PC-9 (cell line): ENCODE results near the gene MARVELD2. TPM values are rescaled to one million over a fixed set of nuclear protein-coding genes. Genes with fewer than 3 reads are reported as not detected.
A peak's percentile ranks its signal among the peaks of the same experiment; 100 is the strongest.

Experiments used
- Bru-seq: library from RNA; stranded (reverse); fragments of 400-500 nt; gene quantifications from one replicate; lab custom pipeline; 2021; lab: Mats Ljungman, UMichigan
- BruChase-seq, 2 experiments: library from RNA; stranded (reverse); fragments of 400-500 nt; gene quantifications; one replicate each; lab custom pipeline; 2021; lab: Mats Ljungman, UMichigan
- BruUV-seq: library from RNA; stranded (reverse); fragments of 400-500 nt; replicated peaks from 2 replicates; lab custom pipeline; 2021; lab: Mats Ljungman, UMichigan
- CTCF ChIA-PET: fragments of 300-600 bp; sonication (Branson Sonifier 250); formaldehyde crosslinking; loops from one replicate; lab custom pipeline; 2022; ENCODE audit warnings: antibody characterized with exemption; lab: Charles Lee
- POLR2A ChIA-PET: fragments of 300-600 bp; sonication (Branson Sonifier 250); formaldehyde crosslinking; loops from one replicate; lab custom pipeline; 2022; ENCODE audit warnings: antibody characterized with exemption; ENCODE audit not compliant: unreplicated experiment; lab: Charles Lee
- DNase-seq, 2 experiments: peaks; one replicate each; pipeline versions ENCODE4 v3.0.0 to v3.0.0-alpha.2; 2015 to 2022; ENCODE audit warnings: mixed read lengths in 1 of 2
- H2AFZ ChIP-seq: fragments of 200-600 bp; sonication (generic); 2 replicates; pipeline ENCODE4 v1.8.1; 2017; ENCODE audit warnings: antibody characterized with exemption
- H3F3A ChIP-seq: fragments of 200-600 bp; sonication (generic); 2 replicates; pipeline ENCODE4 v1.8.1; 2017; ENCODE audit warnings: antibody characterized with exemption, mild to moderate bottlenecking, low read depth; ENCODE audit not compliant: insufficient read depth
- H3K27ac ChIP-seq: fragments of 200-600 bp; sonication (generic); 2 replicates; pipeline ENCODE4 v1.6.1; 2016; ENCODE audit warnings: mixed run types
- H3K27me3 ChIP-seq: fragments of 200-600 bp; sonication (generic); 2 replicates; pipeline ENCODE4 v1.6.1; 2016; ENCODE audit warnings: low read depth, mixed run types; ENCODE audit not compliant: insufficient read depth
- H3K36me3 ChIP-seq: fragments of 200-600 bp; sonication (generic); 2 replicates; pipeline ENCODE4 v1.6.1; 2016; ENCODE audit warnings: low read depth, mixed run types
- H3K4me1 ChIP-seq: fragments of 200-600 bp; sonication (generic); replicated peaks from 2 replicates; pipeline ENCODE4 v1.6.1; 2016; ENCODE audit warnings: mixed run types; ENCODE audit not compliant: insufficient read depth
- H3K4me2 ChIP-seq: fragments of 200-600 bp; sonication (generic); 2 replicates; pipeline ENCODE4 v1.6.1; 2017; ENCODE audit warnings: mixed run types
- H3K4me3 ChIP-seq: fragments of 200-600 bp; sonication (generic); 2 replicates; pipeline ENCODE4 v1.6.1; 2016; ENCODE audit warnings: mixed run types
- H3K79me2 ChIP-seq: fragments of 200-600 bp; sonication (generic); 2 replicates; pipeline ENCODE4 v1.6.1; 2017; ENCODE audit warnings: low read depth, mixed run types
- H3K9me2 ChIP-seq: fragments of 200-600 bp; sonication (generic); 2 replicates; pipeline ENCODE4 v1.8.1; 2017; ENCODE audit warnings: mild to moderate bottlenecking; ENCODE audit not compliant: insufficient read depth
- H3K9me3 ChIP-seq: fragments of 200-600 bp; sonication (generic); 2 replicates; pipeline ENCODE4 v1.8.1; 2016; ENCODE audit warnings: low read depth; ENCODE audit not compliant: insufficient read depth
- H4K20me1 ChIP-seq: fragments of 200-600 bp; sonication (generic); 2 replicates; pipeline ENCODE4 v1.8.1; 2017; ENCODE audit not compliant: insufficient read depth
- CTCF ChIP-seq: fragments of 200-600 bp; sonication (generic); conservative IDR thresholded peaks from 2 replicates; pipeline ENCODE4 v1.6.1; 2017; ENCODE audit warnings: mixed run types, antibody characterized with exemption, mild to moderate bottlenecking, moderate library complexity
- EZH2 ChIP-seq: fragments of 200-600 bp; sonication (generic); IDR thresholded peaks from 2 replicates; pipeline ENCODE4 v1.8.0; 2017; ENCODE audit warnings: antibody characterized with exemption, low read depth
- intact Hi-C: fragments of 100-400 bp; cut with micrococcal nuclease; formaldehyde crosslinking; loops from one replicate; pipeline ENCODE4 v1.10.0; 2022; ENCODE audit not compliant: unreplicated experiment
- long read RNA-seq: library from polyadenylated mRNA; stranded (forward); transcript quantifications from one replicate; pipeline ENCODE4 v2.0.0, GENCODE V29; 2022
- total RNA-seq: library from RNA; stranded (reverse); gene quantifications from 2 replicates; pipeline ENCODE4 v1.2.3, GENCODE V29; 2021

Gene MARVELD2
- total RNA-seq = 16.2 and 21.0 TPM in 2 replicates
- Bru-seq, nascent RNA = percentile 62 among the genes with signal in this experiment
- percentile 76 among the genes with signal in this experiment for BruChase-seq, experiment 1, labeled RNA remaining after a 2-hour chase
- BruChase-seq, experiment 2, labeled RNA remaining after a 6-hour chase = percentile 76 among the genes with signal in this experiment
- long read RNA-seq, full-length matches to known transcripts = 3 of 22 reads
- long read RNA-seq, partial matches to known transcripts = 5 of 22 reads
- long read RNA-seq, other reads (novel, unspliced or antisense) = 14 of 22 reads

GRCh38 chr5:69414885-69415583 lies at the start of gene MARVELD2:
TSS of gene MARVELD2 (plus strand) at chr5:69415116. CDS start at chr5:69419386, 4,270 bp downstream.
- H3K9me3 ChIP-seq = no peaks in the 10 kb centered on the region
- BruUV-seq = no TSS peak
- H3K36me3 ChIP-seq = peaks cover 13% of the 10 kb centered on the region
- CTCF ChIA-PET = interaction anchor here (0.5 kb wide), 1 partner anchor 78 kb away, joined by 3 read pairs; no protein-coding TSS in a partner anchor
- H3K9me2 ChIP-seq = no peaks in the 10 kb centered on the region
- no peaks in the 10 kb centered on the region for H3K27me3 ChIP-seq
- DNase-seq = peak; percentile 82 to 91
- H3K4me1 ChIP-seq = peaks cover 20% of the 10 kb centered on the region
- no peaks in the 10 kb centered on the region for H4K20me1 ChIP-seq
- peak within 1 kb of the TSS; percentile 93 for H3K27ac ChIP-seq
- peak within 1 kb of the TSS; percentile 90 for H2AFZ ChIP-seq
- H3K4me3 ChIP-seq = peak within 1 kb of the TSS; percentile 82
- POLR2A ChIA-PET = interaction anchor here (0.6 kb wide), 1 partner anchor 218 kb away, joined by 6 read pairs; no protein-coding TSS in a partner anchor
- intact Hi-C loops = loop anchor here (2.0 kb wide), 1 partner anchor 78 kb away; the partner anchor contains the start of gene OCLN
- peak within 1 kb of the TSS; percentile 97 for H3K4me2 ChIP-seq
- H3K79me2 ChIP-seq = peaks cover 26% of the 10 kb centered on the region
- peaks cover 14% of the 10 kb centered on the region for H3F3A ChIP-seq
- peak; percentile 49 for TF ChIP-seq CTCF
- TF ChIP-seq EZH2 = no peak

GRCh38 chr5:69367697-69368279 lies 47.1 kb upstream of the MARVELD2 start:
- BruUV-seq = no TSS peak
- Histone ChIP-seq H3K9me2 (no peaks in the 10 kb centered on the region), H3K4me2 (peak overlapping the region; percentile 79), H3K4me3 (peak overlapping the region; percentile 94), H3K79me2 (peaks cover 83% of the 10 kb centered on the region), H3K27me3 (no peaks in the 10 kb centered on the region), H3K4me1 (peaks cover 19% of the 10 kb centered on the region), H2AFZ (no peak overlapping the region), H3K9me3 (no peaks in the 10 kb centered on the region), H3K27ac (no peak overlapping the region), H3F3A (0 out of 2 replicates have a peak, but pooled peaks cover 5% of the 10 kb centered on the region), H4K20me1 (peaks cover 27% of the 10 kb centered on the region), H3K36me3 (peaks cover 27% of the 10 kb centered on the region)
- POLR2A ChIA-PET = no interaction called here
- CTCF ChIA-PET = no interaction called here
- intact Hi-C loops = loop anchor here (5.0 kb wide), 1 partner anchor 35 kb away; the partner anchor contains the start of gene CCDC125
- DNase-seq = no peak
- TF ChIP-seq CTCF (no peak), EZH2 (no peak)
